ENCODE data around the gene MYO9B. TPM values are rescaled to one million over a fixed set of nuclear protein-coding genes. Genes with fewer than 3 reads are reported as not detected.
"Not testable (repeated sequence)": the region's sequence is repeated elsewhere in the genome, so short reads cannot be mapped to it uniquely, and the experiment has no call there.

MYO9B gene
- total and polyA plus RNA-seq, 2 of the 13 experiments (the other 11 are each of a cell fraction or from before 2014, with no cell fraction given) = 18.0 to 18.3 TPM

GRCh38 chr19:17094694-17095093, 19.1 kb downstream of the MYO9B start:
- ATAC-seq; H2AFZ ChIP-seq (ENCODE audit: low read length); H3K36me3 ChIP-seq (replicated peaks in 1 of 2; ENCODE audit: control insufficient read depth in 1 of 2, insufficient read depth in 2 of 2, low read length in 2 of 2); POLR2A ChIA-PET; H3K9me3 ChIP-seq (ENCODE audit: low read length); in situ Hi-C loops (cut with HindIII; ENCODE audit: extremely low pct_ligation_motif_present, low pct_unique_long_range_greater_than_20kb); H3K9ac ChIP-seq (ENCODE audit: insufficient read depth, low read depth, low read length); H3K4me3 ChIP-seq (replicated peaks in 1 of 3; ENCODE audit: insufficient read depth in 1 of 3, low read depth in 2 of 3, low read length in 3 of 3); DNase-seq (ENCODE audit: low spot score); FAIRE-seq; H4K20me1 ChIP-seq (ENCODE audit: insufficient read depth, low read length); CTCF ChIA-PET (ENCODE audit: low intra/inter-chr PET ratio, low total read pairs); BruUV-seq (replicated peaks); H3K4me2 ChIP-seq (ENCODE audit: low read depth, low read length); intact Hi-C loops (cut with micrococcal nuclease; ENCODE audit: unreplicated experiment); H3K27ac ChIP-seq (ENCODE audit: extremely low read length, insufficient read depth, low read length); H3K27me3 ChIP-seq (ENCODE audit: control insufficient read depth in 1 of 2, insufficient read depth in 2 of 2, low read length in 2 of 2): not testable (repeated sequence)
- H3K79me2 ChIP-seq (ENCODE audit: insufficient read depth, low read length) = peaks cover 30% of the 10 kb centered on the region
- H3K4me1 ChIP-seq (ENCODE audit: insufficient read depth, low read length) = peaks cover 42% of the 10 kb centered on the region
- 88% methylated on average over 2 of the region's 3 CpGs for WGBS (ENCODE audit: low lambda C conversion rate)

GRCh38 chr19:17095141-17095919, 19.8 kb downstream of the MYO9B start:
- Histone ChIP-seq H3K9ac (ENCODE audit: insufficient read depth, low read depth, low read length) (no peak overlapping the region), H3K79me2 (ENCODE audit: insufficient read depth, low read length) (peaks cover 25% of the 10 kb centered on the region), H3K9me3 (ENCODE audit: low read length) (no peaks in the 10 kb centered on the region), H3K36me3 (replicated peaks in 1 of 2; ENCODE audit: control insufficient read depth in 1 of 2, insufficient read depth in 2 of 2, low read length in 2 of 2) (peaks cover 0 to 3% of the 10 kb centered on the region in 2 experiments; a peak in 1 of 5 replicates), H3K27ac (ENCODE audit: extremely low read length, insufficient read depth, low read length) (no peak overlapping the region), H2AFZ (ENCODE audit: low read length) (no peak overlapping the region), H3K4me3 (replicated peaks in 1 of 3; ENCODE audit: insufficient read depth in 1 of 3, low read depth in 2 of 3, low read length in 3 of 3) (no peak overlapping the region), H3K27me3 (ENCODE audit: control insufficient read depth in 1 of 2, insufficient read depth in 2 of 2, low read length in 2 of 2) (no peaks in the 10 kb centered on the region), H3K4me2 (ENCODE audit: low read depth, low read length) (no peak overlapping the region), H3K4me1 (ENCODE audit: insufficient read depth, low read length) (peaks cover 42% of the 10 kb centered on the region), H4K20me1 (ENCODE audit: insufficient read depth, low read length) (no peaks in the 10 kb centered on the region)
- intact Hi-C loops (cut with micrococcal nuclease; ENCODE audit: unreplicated experiment) = no loop called here
- 92% methylated on average over 23 of the region's 23 CpGs for WGBS (ENCODE audit: low lambda C conversion rate)
- BruUV-seq (replicated peaks) = no TSS peak
- CTCF ChIA-PET (ENCODE audit: low intra/inter-chr PET ratio, low total read pairs) = no interaction called here
- POLR2A ChIA-PET = no interaction called here
- FAIRE-seq (no peak), DNase-seq (ENCODE audit: low spot score) (no peak), ATAC-seq (no peak)
- in situ Hi-C loops (cut with HindIII; ENCODE audit: extremely low pct_ligation_motif_present, low pct_unique_long_range_greater_than_20kb) = no loop called here
- TF ChIP-seq ISL2 (CRISPR knock-in tag; IDR thresholded peaks at IDR 0.05) = no peak
- no peak for TF ChIP-seq HHEX (CRISPR knock-in tag; IDR thresholded peaks at IDR 0.05)
- TF ChIP-seq JUND (CRISPR knock-in tag; IDR thresholded peaks at IDR 0.05) = no peak
- TF ChIP-seq ZNF766 (CRISPR knock-in tag; IDR thresholded peaks at IDR 0.05; ENCODE audit: borderline replicate concordance) = no peak
- TF ChIP-seq, protein P1, sequence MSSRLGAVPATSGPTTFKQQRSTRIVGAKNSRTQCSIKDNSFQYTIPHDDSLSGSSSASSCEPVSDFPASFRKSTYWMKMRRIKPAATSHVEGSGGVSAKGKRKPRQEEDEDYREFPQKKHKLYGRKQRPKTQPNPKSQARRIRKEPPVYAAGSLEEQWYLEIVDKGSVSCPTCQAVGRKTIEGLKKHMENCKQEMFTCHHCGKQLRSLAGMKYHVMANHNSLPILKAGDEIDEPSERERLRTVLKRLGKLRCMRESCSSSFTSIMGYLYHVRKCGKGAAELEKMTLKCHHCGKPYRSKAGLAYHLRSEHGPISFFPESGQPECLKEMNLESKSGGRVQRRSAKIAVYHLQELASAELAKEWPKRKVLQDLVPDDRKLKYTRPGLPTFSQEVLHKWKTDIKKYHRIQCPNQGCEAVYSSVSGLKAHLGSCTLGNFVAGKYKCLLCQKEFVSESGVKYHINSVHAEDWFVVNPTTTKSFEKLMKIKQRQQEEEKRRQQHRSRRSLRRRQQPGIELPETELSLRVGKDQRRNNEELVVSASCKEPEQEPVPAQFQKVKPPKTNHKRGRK (CRISPR knock-in tag; IDR thresholded peaks at IDR 0.05) = no peak
- TF ChIP-seq KLF6 (CRISPR knock-in tag; IDR thresholded peaks at IDR 0.05) = no peak
- no peak for TF ChIP-seq TOE1 (CRISPR knock-in tag; IDR thresholded peaks at IDR 0.05)
- no peak for TF ChIP-seq ARNT2 (CRISPR knock-in tag; IDR thresholded peaks at IDR 0.05; ENCODE audit: low read depth)
- no peak for TF ChIP-seq HOXA9 (CRISPR knock-in tag; IDR thresholded peaks at IDR 0.05; ENCODE audit: borderline replicate concordance)
- TF ChIP-seq, protein P2, sequence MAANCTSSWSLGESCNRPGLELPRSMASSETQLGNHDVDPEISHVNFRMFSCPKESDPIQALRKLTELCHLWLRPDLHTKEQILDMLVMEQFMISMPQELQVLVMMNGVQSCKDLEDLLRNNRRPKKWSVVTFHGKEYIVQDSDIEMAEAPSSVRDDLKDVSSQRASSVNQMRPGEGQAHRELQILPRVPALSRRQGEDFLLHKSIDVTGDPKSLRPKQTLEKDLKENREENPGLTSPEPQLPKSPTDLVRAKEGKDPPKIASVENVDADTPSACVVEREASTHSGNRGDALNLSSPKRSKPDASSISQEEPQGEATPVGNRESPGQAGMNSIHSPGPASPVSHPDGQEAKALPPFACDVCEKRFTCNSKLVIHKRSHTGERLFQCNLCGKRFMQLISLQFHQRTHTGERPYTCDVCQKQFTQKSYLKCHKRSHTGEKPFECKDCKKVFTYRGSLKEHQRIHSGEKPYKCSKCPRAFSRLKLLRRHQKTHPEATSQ (CRISPR knock-in tag; IDR thresholded peaks at IDR 0.05; ENCODE audit: borderline replicate concordance) = no peak
